Endothelial cell of umbilical vein (primary cell): ENCODE data around the gene NBEAL1. TPM values are rescaled to one million over a fixed set of nuclear protein-coding genes. Genes with fewer than 3 reads are reported as not detected.

ENCODE experiments used
- BruUV-seq: library from RNA; stranded (reverse); fragments of 400-500 nt; replicated peaks from 2 replicates; lab custom pipeline; 2021; lab: Mats Ljungman, UMichigan
- CTCF ChIA-PET: fragments of 300-600, 350-600 bp; sonication (Branson Sonifier 250); formaldehyde crosslinking; loops from one replicate; lab custom pipeline; 2021; ENCODE audit warnings: antibody characterized with exemption, inconsistent platforms; lab: Charles Lee
- POLR2A ChIA-PET: fragments of 300-600, 350-600 bp; sonication (Branson Sonifier 250); formaldehyde crosslinking; loops from one replicate; lab custom pipeline; 2021; ENCODE audit warnings: antibody characterized with exemption, inconsistent platforms; lab: Charles Lee
- DNase-seq: peaks from one replicate; pipeline ENCODE4 v3.0.0-alpha.2; 2011; ENCODE audit warnings: low read depth, low spot score
- FAIRE-seq: peaks from 2 replicates; lab custom pipeline; 2011; peaks lifted over from hg19 to GRCh38; lab: Jason Lieb, UNC
- H2AFZ ChIP-seq: 2 replicates; pipeline ENCODE4 v1.6.0; 2012; ENCODE audit warnings: low read depth, low read length, control low read depth, inconsistent platforms
- H3K27ac ChIP-seq: 2 replicates; pipeline ENCODE4 v1.5.1; 2011; ENCODE audit warnings: low read depth, mild to moderate bottlenecking, control low read depth, low read length, moderate library complexity; ENCODE audit not compliant: insufficient read depth
- H3K27me3 ChIP-seq, 2 experiments: 2 replicates each; pipeline versions ENCODE4 v1.6.0 to v1.6.1; 2011; ENCODE audit warnings: low read length in 2 of 2, mixed read lengths in 1 of 2; ENCODE audit not compliant: control insufficient read depth in 2 of 2, insufficient read depth in 2 of 2
- H3K36me3 ChIP-seq, 2 experiments: 2 replicates in 1 of 2; 3 replicates in 1 of 2; pipeline ENCODE4 v1.5.1; 2011; ENCODE audit warnings: low read length in 2 of 2, mild to moderate bottlenecking in 1 of 2, moderate library complexity in 1 of 2; ENCODE audit not compliant: control insufficient read depth in 2 of 2, insufficient read depth in 2 of 2; ENCODE audit errors: extremely low read depth in 1 of 2
- H3K4me1 ChIP-seq: 3 replicates; pipeline ENCODE4 v1.5.1; 2011; ENCODE audit warnings: mild to moderate bottlenecking, low read length; ENCODE audit not compliant: control insufficient read depth, insufficient read depth; ENCODE audit errors: extremely low read depth
- H3K4me2 ChIP-seq: 2 replicates; pipeline ENCODE4 v1.6.1; 2011; ENCODE audit warnings: low read length, control low read depth, mixed read lengths; ENCODE audit not compliant: insufficient read depth
- H3K4me3 ChIP-seq, 3 experiments: fragments of 200-600 bp in 1 of 3; sonication (generic), shearing (Covaris generic) in 1 of 3; replicated peaks in 1 of 3; 2 replicates each; pipeline ENCODE4 v1.5.1; 2011 to 2016; ENCODE audit warnings: control low read depth in 3 of 3, low read length in 3 of 3, mild to moderate bottlenecking in 2 of 3, inconsistent platforms in 1 of 3, low read depth in 1 of 3, moderate library complexity in 1 of 3; ENCODE audit not compliant: insufficient read depth in 1 of 3
- H3K79me2 ChIP-seq: 2 replicates; pipeline ENCODE4 v1.6.0; 2012; ENCODE audit warnings: low read length, inconsistent platforms; ENCODE audit not compliant: control insufficient read depth, insufficient read depth
- H3K9ac ChIP-seq: replicated peaks from 2 replicates; pipeline ENCODE3; 2011; ENCODE audit warnings: low read length, control low read depth; ENCODE audit not compliant: insufficient read depth; ENCODE audit errors: extremely low read depth
- H3K9me1 ChIP-seq: replicated peaks from 3 replicates; pipeline ENCODE4 v1.6.0; 2011; ENCODE audit warnings: mild to moderate bottlenecking, low read length; ENCODE audit not compliant: control insufficient read depth, insufficient read depth; ENCODE audit errors: extremely low read depth
- H3K9me3 ChIP-seq: replicated peaks from 2 replicates; pipeline ENCODE4 v1.5.1; 2012; ENCODE audit warnings: low read length, inconsistent platforms; ENCODE audit not compliant: control insufficient read depth, insufficient read depth
- H4K20me1 ChIP-seq: replicated peaks from 2 replicates; pipeline ENCODE3; 2011; ENCODE audit warnings: mild to moderate bottlenecking, low read length; ENCODE audit not compliant: control insufficient read depth, insufficient read depth; ENCODE audit errors: extremely low read depth
- CTCF ChIP-seq, 2 donors: IDR thresholded peaks; 1 replicate in 1 of 2; 2 replicates in 1 of 2; pipeline ENCODE4 v1.5.1; 2011; ENCODE audit warnings: low read length in 2 of 2, mild to moderate bottlenecking in 2 of 2, moderate library complexity in 2 of 2, control low read depth in 1 of 2, inconsistent platforms in 1 of 2, low read depth in 1 of 2; ENCODE audit not compliant: insufficient read depth in 1 of 2; ENCODE audit errors: extremely low read depth in 1 of 2
- EZH2 ChIP-seq: IDR thresholded peaks from 2 replicates; pipeline ENCODE4 v1.6.1; 2012; ENCODE audit warnings: borderline replicate concordance, low read depth, mild to moderate bottlenecking, moderate library complexity, low read length, inconsistent platforms; ENCODE audit not compliant: severe bottlenecking
- FOS ChIP-seq: IDR thresholded peaks from 2 replicates; pipeline ENCODE4 v1.6.1; 2011; ENCODE audit warnings: mild to moderate bottlenecking, low read length, moderate library complexity, borderline replicate concordance; ENCODE audit not compliant: insufficient read depth
- GATA2 ChIP-seq: IDR thresholded peaks from 2 replicates; pipeline ENCODE4 v1.7.0; 2011; ENCODE audit warnings: low read depth, mild to moderate bottlenecking, moderate library complexity, mixed read lengths, low read length; ENCODE audit not compliant: insufficient read length, insufficient read depth
- JUN ChIP-seq: IDR thresholded peaks from 2 replicates; pipeline ENCODE4 v1.6.1; 2011; ENCODE audit warnings: borderline replicate concordance, low read depth; ENCODE audit not compliant: insufficient read length, insufficient read depth
- MYC ChIP-seq: IDR thresholded peaks from one replicate; pipeline ENCODE4 v1.6.1; 2011; ENCODE audit warnings: mild to moderate bottlenecking, low read depth, low read length
- POLR2A ChIP-seq: IDR thresholded peaks from 2 replicates; pipeline ENCODE4 v1.6.1; 2012; ENCODE audit warnings: low read depth, mild to moderate bottlenecking, control low read depth, low read length
- POLR2AphosphoS5 ChIP-seq: IDR thresholded peaks from 2 replicates; pipeline ENCODE4 v1.6.1; 2012; ENCODE audit warnings: low read depth, mild to moderate bottlenecking, control low read depth, low read length, moderate library complexity; ENCODE audit not compliant: insufficient read depth
- dilution Hi-C: fragments of 300-500 bp; cut with MboI; formaldehyde crosslinking; loops from one replicate; pipeline ENCODE4 v1.15.0; 2019; ENCODE audit warnings: low sequenced_read_pairs; ENCODE audit not compliant: extremely low pct_ligation_motif_present
- intact Hi-C: fragments of 100-400 bp; cut with micrococcal nuclease; formaldehyde crosslinking; loops from one replicate; pipeline ENCODE4 v1.10.0; 2022
- polyA plus RNA-seq, 4 experiments: library from polyadenylated mRNA; depleted of rRNA in 3 of 4; stranded (reverse) in 3 of 4; unstranded in 1 of 4; fragments of >200 nt; gene quantifications; 2 replicates each; pipeline versions ENCODE4 v1.2.1 to v1.2.3, GENCODE V29; 2011 to 2012; ENCODE audit warnings: missing spikeins in 1 of 4
- total RNA-seq: library from RNA; stranded (reverse); gene quantifications from 2 replicates; pipeline ENCODE4 v1.2.3, GENCODE V29; 2021
- TF ChIP-seq, protein P1 (sequence below): IDR thresholded peaks from 2 replicates; pipeline ENCODE4 v1.6.1; 2011; ENCODE audit not compliant: insufficient read depth, insufficient read length

Gene NBEAL1
- total and polyA plus RNA-seq, 2 donors (not counting 3 experiments of a cell fraction or from before 2014, with no cell fraction given): 2.1 to 23.3 TPM

GRCh38 chr2:203149194-203149593, 134.5 kb downstream of the NBEAL1 start:
- CTCF ChIA-PET: interaction anchor here (1.1 kb wide), 1 partner anchor 760 kb away, joined by 3 read pairs; no protein-coding TSS in a partner anchor
- intact Hi-C loops (no loop called here), dilution Hi-C loops (no loop called here)
- Histone ChIP-seq H3K4me1 (no peaks in the 10 kb centered on the region), H3K9me1 (no peaks in the 10 kb centered on the region), H3K79me2 (no peaks in the 10 kb centered on the region), H3K36me3 (peaks cover 3% of the 10 kb centered on the region in 2 experiments), H4K20me1 (no peaks in the 10 kb centered on the region), H3K9me3 (no peaks in the 10 kb centered on the region), H3K4me3 (no peak overlapping the region), H2AFZ (no peak overlapping the region), H3K9ac (no peak overlapping the region), H3K27me3 (no peaks in the 10 kb centered on the region), H3K27ac (no peak overlapping the region), H3K4me2 (no peak overlapping the region)
- DNase-seq: no peak
- TF ChIP-seq FOS (no peak), MYC (no peak), EZH2 (no peak), CTCF (IDR thresholded peaks at IDR 0.05; ENCODE audit: extremely low read depth in 1 of 2, insufficient read depth in 1 of 2, low read depth in 1 of 2, low read length in 2 of 2) (no peak), JUN (no peak), GATA2 (no peak), POLR2AphosphoS5 (no peak), POLR2A (no peak)
- TF ChIP-seq, protein P1, sequence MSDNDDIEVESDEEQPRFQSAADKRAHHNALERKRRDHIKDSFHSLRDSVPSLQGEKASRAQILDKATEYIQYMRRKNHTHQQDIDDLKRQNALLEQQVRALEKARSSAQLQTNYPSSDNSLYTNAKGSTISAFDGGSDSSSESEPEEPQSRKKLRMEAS: no peak
- no TSS peak for BruUV-seq
- POLR2A ChIA-PET: no interaction called here
- no peak for FAIRE-seq
